Activated T-helper 1 cell treated with anti-CD3 and anti-CD28 coated beads, Interleukin-12 subunit alpha, Interleukin-12 subunit beta, Interleukin-2, Interleukin-4 antibody, amounts not matched to agents 30 ng/mL and 10 ng/mL and 1 ng/mL, durations not matched to agents 14 hours and 24 hours and 36 hours (primary cell): ENCODE measurements around the gene OBSL1. TPM values are rescaled to one million over a fixed set of nuclear protein-coding genes. Genes with fewer than 3 reads are reported as not detected.

Experiments
- DNase-seq: peaks from one replicate; pipeline ENCODE4 v3.0.0; 2021; ENCODE audit warnings: low spot score
- H3K27ac Mint-ChIP-seq: one replicate; pipeline ENCODE4 v1.8.0; 2021; ENCODE audit warnings: mild to moderate bottlenecking, mixed read lengths
- H3K27me3 Mint-ChIP-seq: one replicate; pipeline ENCODE4 v1.8.0; 2022; ENCODE audit warnings: mild to moderate bottlenecking, moderate library complexity, mixed read lengths; ENCODE audit not compliant: insufficient read depth
- H3K36me3 Mint-ChIP-seq: one replicate; pipeline ENCODE4 v1.8.0; 2021; ENCODE audit warnings: low read depth, mixed read lengths
- H3K4me1 Mint-ChIP-seq: one replicate; pipeline ENCODE4 v1.8.0; 2021; ENCODE audit warnings: low read depth, mixed read lengths
- H3K4me3 Mint-ChIP-seq: one replicate; pipeline ENCODE4 v1.8.0; 2021; ENCODE audit warnings: mild to moderate bottlenecking, moderate library complexity, mixed read lengths
- H3K9me3 Mint-ChIP-seq: one replicate; pipeline ENCODE4 v1.8.0; 2021; ENCODE audit warnings: mixed read lengths
- intact Hi-C: fragments of 100-400 bp; cut with micrococcal nuclease; formaldehyde crosslinking; loops from one replicate; pipeline ENCODE4 v1.15.1; 2024
- total RNA-seq: library from RNA; stranded (reverse); gene quantifications from 2 replicates; pipeline ENCODE4 v1.2.3, GENCODE V29; 2022

Gene OBSL1
- total RNA-seq, 1 donor from 2014 or later, result 0.21 TPM

DNA sequence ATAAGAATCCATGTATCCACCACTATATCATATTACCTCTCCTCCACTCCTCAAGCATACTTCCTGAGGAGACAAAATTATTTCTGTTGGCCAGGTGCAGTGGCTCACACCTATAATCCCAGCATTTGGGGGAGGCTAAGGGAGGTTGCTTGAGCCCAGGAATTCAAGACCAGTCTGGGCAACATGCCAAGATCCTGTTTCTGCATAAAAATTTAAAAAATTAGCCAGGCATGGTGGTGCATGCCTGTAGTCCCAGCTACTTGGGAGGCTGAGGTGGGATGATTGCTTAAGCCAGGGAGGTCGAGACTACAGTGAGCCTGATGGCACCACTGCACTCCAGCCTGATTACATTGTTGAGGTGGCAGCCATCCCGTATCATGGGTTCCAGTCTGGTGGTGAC lies 10.0 kb upstream of the OBSL1 start:
- Mint-ChIP-seq H3K36me3 (no peaks in the 10 kb centered on the region), H3K27me3 (peaks cover 11% of the 10 kb centered on the region), H3K9me3 (no peaks in the 10 kb centered on the region), H3K27ac (no peak overlapping the region), H3K4me1 (no peaks in the 10 kb centered on the region), H3K4me3 (no peak overlapping the region)
- no peak for DNase-seq
- intact Hi-C loops, result no loop called here

DNA sequence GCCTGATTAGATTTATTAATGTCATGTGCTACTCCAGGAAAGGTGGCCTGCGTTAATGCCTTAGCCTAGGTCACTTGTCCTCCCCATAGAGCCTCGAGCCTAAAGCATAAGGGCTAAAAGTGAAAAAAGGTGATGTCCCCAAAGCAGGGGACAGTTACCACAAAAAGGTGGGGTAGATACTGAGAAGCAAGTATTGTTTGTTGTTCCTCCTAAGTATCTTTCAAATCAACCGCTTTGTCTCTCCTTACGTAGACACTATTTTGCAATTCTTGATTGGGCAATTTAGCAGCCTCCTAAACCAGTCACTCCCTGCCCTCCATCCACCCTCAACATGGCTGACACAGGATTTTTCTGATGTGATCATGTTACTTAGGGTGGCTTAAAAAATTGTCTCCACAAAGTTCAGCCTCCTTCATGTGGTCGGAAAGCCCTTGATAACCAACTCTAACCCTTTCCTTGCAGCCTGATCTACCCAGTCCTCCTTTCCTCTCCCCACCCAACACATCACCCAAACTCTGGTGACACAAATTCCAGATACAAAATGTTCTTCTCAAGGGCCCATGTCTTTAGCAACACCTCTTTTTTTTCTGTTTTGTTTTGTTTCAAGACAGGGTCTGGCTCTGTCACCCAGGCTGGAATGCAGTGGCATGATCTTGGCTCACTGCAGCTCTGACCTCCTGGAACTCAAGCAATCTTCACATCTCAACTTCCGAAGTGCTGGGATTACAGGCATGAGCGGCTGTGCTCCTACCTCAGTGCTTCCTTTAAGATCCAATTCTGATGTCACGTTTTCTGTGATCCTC lies 7.7 kb upstream of the OBSL1 start:
- Mint-ChIP-seq H3K4me3 (no peak overlapping the region), H3K9me3 (no peaks in the 10 kb centered on the region), H3K27ac (no peak overlapping the region), H3K27me3 (peaks cover 10% of the 10 kb centered on the region), H3K36me3 (no peaks in the 10 kb centered on the region), H3K4me1 (no peaks in the 10 kb centered on the region)
- DNase-seq, result no peak
- intact Hi-C loops, result no loop called here

DNA sequence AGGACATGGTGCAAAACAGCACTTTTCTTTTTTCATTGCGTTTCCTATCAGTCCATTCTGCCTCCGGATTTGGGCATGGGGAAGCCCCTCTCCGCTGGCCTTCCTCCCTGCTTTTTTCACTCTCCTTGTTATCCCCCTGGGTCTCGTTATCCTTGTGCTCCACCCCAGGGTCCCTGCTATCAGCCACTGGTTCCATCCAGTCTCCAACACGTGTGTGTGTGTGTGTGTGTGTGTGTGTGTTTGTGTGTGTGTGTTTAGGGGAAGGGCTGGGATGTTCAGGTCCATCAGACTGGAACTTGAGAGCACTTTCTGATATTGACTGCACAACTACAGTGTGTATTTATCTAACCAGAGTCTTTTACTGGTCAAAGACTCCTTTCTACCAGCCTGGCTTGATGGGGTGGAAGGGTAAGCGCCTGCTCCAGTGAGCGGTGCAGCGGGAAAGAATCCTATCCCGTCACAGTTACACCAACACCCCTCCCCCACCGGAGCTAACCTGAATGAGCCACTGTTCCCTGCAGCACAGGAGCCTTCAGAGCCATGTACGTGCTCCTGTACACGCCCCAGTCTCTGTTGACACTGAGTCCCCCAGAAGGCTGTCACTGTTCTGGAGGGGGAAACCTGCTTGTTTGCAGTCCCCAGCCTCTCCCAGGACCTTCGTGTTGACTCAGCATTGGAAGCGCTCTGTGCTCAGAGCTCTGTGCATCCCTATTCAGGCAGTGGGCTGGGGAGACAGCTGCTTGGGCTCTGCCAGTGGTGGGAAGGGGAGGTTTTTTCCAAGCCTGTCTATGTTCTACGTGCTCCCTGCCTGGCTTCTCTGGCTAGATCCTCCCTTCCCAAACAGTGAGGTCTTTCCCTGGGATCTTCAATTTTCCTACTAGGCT lies 5.4 kb upstream of the OBSL1 start:
- Mint-ChIP-seq H3K27ac (no peak overlapping the region), H3K27me3 (peaks cover 24% of the 10 kb centered on the region), H3K36me3 (no peaks in the 10 kb centered on the region), H3K4me3 (no peak overlapping the region), H3K4me1 (no peaks in the 10 kb centered on the region), H3K9me3 (no peaks in the 10 kb centered on the region)
- intact Hi-C loops, result no loop called here
- DNase-seq, result no peak

DNA sequence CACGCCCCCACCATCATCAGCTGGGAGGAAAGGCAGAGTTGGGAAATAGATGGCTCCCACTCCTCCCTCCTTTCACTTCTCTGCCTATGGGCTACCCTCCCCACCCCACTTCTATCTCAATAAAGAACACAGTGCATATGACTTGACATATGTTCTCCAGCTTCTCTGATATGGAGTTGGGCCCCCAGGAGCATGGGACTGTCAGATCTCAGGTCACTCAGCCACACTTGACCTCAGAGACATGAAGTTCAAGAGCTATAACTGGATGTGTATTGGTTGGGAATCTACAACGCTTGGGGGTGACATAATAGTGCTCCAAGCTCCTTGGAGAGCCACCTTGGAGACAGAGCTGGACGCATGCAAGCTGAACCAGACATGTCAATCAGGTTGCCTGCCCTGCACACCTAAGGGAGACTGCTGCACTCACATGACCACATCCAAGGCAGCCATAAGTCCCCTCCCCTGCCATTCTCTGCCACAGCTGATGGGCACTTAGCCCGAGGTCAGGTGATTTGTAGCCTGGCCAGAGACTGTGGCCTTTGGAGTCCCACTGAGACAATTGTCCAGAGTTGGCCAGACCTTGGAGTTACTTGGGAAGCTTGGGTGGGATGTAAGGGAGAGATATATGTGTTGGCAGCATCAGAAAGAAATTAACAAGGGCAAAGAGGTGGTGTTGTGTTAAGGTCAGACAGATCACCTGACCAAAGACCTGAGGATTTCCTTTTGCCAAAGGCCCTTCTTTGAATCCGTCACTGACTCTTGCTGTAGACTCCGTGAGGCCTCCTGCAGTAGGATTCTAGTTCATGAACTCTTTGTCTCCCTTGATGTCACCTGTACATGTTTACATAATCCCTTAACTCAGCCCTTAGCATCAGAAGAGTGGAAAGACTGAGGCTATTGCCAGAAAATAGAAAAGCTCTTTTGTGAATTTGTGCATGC lies 4.5 kb upstream of the OBSL1 start:
- Mint-ChIP-seq H3K27me3 (peaks cover 25% of the 10 kb centered on the region), H3K27ac (no peak overlapping the region), H3K9me3 (no peaks in the 10 kb centered on the region), H3K4me1 (no peaks in the 10 kb centered on the region), H3K36me3 (no peaks in the 10 kb centered on the region), H3K4me3 (no peak overlapping the region)
- no peak for DNase-seq
- intact Hi-C loops, result no loop called here

DNA sequence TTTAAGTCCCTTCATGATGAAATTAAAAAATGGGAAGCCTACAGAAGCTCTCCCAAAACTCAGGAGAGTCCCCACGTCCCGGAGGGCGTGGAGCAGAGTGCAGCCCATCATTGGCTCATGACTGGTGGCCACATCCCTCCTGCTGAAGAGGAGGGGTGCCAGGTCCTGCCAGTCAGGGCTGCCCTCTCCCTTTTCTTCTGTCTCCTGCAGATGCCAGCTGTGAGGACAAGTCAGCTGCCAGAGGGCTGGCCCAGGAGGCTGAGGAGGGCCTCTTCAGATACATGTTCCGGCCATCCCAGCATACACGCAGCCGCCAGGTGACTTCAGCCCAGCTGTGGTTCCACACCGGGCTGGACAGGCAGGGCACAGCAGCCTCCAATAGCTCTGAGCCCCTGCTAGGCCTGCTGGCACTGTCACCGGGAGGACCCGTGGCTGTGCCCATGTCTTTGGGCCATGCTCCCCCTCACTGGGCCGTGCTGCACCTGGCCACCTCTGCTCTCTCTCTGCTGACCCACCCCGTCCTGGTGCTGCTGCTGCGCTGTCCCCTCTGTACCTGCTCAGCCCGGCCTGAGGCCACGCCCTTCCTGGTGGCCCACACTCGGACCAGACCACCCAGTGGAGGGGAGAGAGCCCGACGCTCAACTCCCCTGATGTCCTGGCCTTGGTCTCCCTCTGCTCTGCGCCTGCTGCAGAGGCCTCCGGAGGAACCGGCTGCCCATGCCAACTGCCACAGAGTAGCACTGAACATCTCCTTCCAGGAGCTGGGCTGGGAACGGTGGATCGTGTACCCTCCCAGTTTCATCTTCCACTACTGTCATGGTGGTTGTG lies 3.4 kb upstream of the OBSL1 start:
- intact Hi-C loops, result no loop called here
- Mint-ChIP-seq H3K4me3 (no peak overlapping the region), H3K4me1 (no peaks in the 10 kb centered on the region), H3K36me3 (no peaks in the 10 kb centered on the region), H3K27ac (no peak overlapping the region), H3K9me3 (no peaks in the 10 kb centered on the region), H3K27me3 (peaks cover 30% of the 10 kb centered on the region)
- no peak for DNase-seq

DNA sequence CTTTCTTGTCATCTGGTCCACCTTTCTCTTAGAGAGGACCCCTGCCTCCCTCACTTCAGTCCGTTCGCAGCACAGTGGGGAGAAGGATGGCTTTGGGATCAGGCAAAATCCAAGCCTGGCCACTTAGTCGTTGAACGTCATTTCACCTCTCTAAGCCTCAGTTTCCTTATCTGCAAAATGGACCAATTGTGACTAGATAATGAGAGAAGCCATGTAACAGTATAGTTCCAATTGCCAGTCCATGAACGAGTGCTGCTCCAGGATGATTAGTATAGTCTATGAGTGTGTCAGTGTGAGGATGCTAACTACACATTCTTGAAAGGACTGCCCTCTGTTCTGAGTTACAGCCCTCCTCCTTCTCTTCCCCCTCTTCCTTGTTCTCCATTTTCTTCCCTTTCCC lies 1.8 kb upstream of the OBSL1 start:
- H3K27me3 Mint-ChIP-seq, result peaks cover 39% of the 10 kb centered on the region
- H3K36me3 Mint-ChIP-seq, result no peaks in the 10 kb centered on the region
- H3K4me3 Mint-ChIP-seq, result no peak overlapping the region
- H3K9me3 Mint-ChIP-seq, result no peaks in the 10 kb centered on the region
- no peak for DNase-seq
- intact Hi-C loops, result no loop called here
- no peaks in the 10 kb centered on the region for H3K4me1 Mint-ChIP-seq
- H3K27ac Mint-ChIP-seq, result no peak overlapping the region

DNA sequence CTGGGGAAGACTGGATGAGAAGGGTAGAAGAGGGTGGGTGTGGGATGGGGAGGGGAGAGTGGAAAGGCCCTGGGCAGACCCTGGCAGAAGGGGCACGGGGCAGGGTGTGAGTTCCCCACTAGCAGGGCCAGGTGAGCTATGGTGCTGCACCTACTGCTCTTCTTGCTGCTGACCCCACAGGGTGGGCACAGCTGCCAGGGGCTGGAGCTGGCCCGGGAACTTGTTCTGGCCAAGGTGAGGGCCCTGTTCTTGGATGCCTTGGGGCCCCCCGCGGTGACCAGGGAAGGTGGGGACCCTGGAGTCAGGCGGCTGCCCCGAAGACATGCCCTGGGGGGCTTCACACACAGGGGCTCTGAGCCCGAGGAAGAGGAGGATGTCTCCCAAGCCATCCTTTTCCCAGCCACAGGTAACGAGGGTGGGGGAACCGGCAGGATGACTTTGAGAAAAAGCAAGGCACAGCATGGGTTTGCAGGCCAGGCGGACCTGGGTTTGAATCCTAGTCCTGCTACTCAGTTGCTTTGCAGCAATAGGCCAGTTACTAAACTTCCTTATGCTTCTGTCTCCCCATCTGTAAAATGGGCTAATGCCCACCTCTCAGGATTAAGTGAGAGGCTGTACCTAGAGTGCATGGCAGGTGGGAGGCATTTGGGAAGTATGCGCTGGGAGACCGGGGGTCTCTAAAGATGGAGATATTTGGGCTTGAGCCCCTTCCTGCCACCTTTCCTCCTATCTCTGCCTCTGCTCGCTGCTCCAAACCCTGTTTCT lies 1.1 kb upstream of the OBSL1 start, which contains the start of gene INHA:
Gene INHA, plus strand, starts transcription at position 74 of the 765 bp plus-strand sequence. Its CDS starts 65 bp downstream, at position 139.
- no peaks in the 10 kb centered on the region for H3K36me3 Mint-ChIP-seq
- no peak for DNase-seq
- H3K27me3 Mint-ChIP-seq, result peaks cover 40% of the 10 kb centered on the region
- intact Hi-C loops, result no loop called here
- H3K4me3 Mint-ChIP-seq, result no peak within 1 kb of the TSS
- no peak within 1 kb of the TSS for H3K27ac Mint-ChIP-seq
- no peaks in the 10 kb centered on the region for H3K4me1 Mint-ChIP-seq
- no peaks in the 10 kb centered on the region for H3K9me3 Mint-ChIP-seq

DNA sequence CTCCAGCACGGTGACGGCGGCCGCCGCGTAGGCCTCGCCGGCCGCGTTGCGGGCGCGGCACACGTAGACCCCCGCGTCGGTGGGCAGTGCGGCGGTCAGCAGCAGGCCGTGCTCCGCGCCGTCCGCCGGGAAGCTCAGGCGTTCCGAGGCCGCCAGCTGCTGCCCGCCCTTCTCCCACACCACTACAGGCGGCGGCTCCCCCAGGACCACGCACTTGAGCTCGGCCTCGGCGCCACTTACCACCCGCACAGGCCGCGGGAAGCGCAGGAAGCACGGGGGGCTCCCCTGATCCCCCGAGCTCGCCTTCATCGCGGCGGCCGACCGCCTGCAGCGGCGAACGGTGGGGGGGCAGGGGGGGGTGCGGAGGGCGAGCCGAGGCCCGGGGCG lies 422 bp downstream of the OBSL1 start:
- H3K9me3 Mint-ChIP-seq, result no peaks in the 10 kb centered on the region
- DNase-seq, result no peak
- intact Hi-C loops, result no loop called here
- peaks cover 39% of the 10 kb centered on the region for H3K27me3 Mint-ChIP-seq
- H3K4me3 Mint-ChIP-seq, result no peak overlapping the region
- no peaks in the 10 kb centered on the region for H3K36me3 Mint-ChIP-seq
- H3K27ac Mint-ChIP-seq, result no peak overlapping the region
- H3K4me1 Mint-ChIP-seq, result no peaks in the 10 kb centered on the region

DNA sequence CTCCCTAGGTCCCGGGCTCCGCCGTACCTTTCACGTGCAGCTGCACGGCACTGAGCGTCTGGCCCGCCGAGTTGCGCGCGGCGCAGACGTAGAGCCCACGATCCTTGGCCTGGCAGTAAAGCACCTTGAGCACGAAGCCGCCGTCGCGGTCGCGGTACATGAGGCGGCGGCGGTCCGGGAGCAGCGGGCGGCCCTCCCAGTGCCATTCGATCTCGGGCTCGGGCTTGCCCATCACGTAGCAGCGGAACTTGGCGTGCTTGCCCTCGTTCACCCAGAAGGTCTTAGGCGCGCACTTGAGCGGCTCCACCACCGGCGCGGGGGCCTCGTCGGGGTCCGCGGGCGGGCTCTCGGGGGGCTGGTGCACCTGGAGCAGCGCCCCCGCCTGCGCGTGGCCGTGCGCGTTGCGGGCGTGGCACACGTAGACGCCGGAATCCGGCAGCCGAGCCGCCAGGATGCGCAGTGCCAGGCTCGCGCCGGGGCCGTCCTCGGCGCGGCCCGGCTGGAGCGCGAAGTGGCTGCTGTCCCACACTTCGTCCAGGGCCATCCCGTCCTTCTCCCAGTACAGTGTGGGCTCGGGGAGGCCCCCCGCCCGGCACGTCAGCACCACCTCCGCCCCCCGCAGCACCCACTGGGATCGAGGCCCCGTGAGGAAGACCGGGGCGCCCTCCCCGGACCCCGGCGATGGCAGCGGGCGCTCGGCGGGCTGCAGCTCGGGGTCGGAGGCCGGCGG lies 980 bp downstream of the OBSL1 start:
- intact Hi-C loops, result no loop called here
- H3K27me3 Mint-ChIP-seq, result peaks cover 40% of the 10 kb centered on the region
- H3K27ac Mint-ChIP-seq, result no peak overlapping the region
- no peaks in the 10 kb centered on the region for H3K36me3 Mint-ChIP-seq
- no peak overlapping the region for H3K4me3 Mint-ChIP-seq
- no peaks in the 10 kb centered on the region for H3K4me1 Mint-ChIP-seq
- H3K9me3 Mint-ChIP-seq, result no peaks in the 10 kb centered on the region
- no peak for DNase-seq

DNA sequence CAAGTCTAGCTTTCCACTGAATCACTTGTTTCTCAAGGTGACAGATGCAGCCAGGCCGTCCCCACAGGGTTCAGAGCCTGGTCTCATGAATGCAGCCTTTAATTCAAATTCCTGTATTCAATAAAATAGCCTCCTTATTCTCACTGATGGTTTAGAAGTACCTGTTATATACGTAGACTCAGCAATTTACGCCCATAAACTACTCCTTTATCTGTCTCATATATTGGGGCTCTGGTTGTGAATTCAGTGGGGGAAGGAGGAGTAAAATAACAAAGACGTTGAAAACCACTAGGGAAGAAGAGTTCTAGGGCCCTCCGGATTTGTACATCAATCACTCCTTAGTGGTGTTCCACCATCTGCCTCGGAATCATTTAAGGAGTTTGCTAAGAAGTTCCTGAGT lies 1.7 kb downstream of the OBSL1 start:
- no peaks in the 10 kb centered on the region for H3K36me3 Mint-ChIP-seq
- intact Hi-C loops, result no loop called here
- peaks cover 40% of the 10 kb centered on the region for H3K27me3 Mint-ChIP-seq
- DNase-seq, result no peak
- H3K4me3 Mint-ChIP-seq, result no peak overlapping the region
- H3K9me3 Mint-ChIP-seq, result no peaks in the 10 kb centered on the region
- H3K4me1 Mint-ChIP-seq, result no peaks in the 10 kb centered on the region
- H3K27ac Mint-ChIP-seq, result no peak overlapping the region

DNA sequence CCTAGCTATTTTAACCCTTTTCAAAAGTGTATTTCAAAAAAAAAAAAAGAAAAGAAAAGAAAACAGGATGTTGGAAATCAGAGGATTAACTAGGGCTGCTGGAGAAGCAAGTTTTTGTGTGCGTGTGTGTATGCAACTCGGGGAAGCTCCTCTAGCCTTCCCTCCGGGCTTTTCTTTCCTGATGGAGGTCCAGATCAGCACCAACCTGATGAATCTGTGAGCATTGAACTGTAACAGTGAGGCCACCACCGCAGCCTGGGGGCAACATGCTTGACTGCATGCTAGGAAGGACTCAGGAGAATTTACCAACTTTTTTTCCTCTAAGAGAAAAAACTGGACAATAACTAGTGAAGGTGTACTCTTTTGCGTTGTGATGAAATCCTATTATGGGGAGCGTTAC lies 2.3 kb downstream of the OBSL1 start:
- H3K9me3 Mint-ChIP-seq, result no peaks in the 10 kb centered on the region
- no peak overlapping the region for H3K4me3 Mint-ChIP-seq
- H3K36me3 Mint-ChIP-seq, result no peaks in the 10 kb centered on the region
- DNase-seq, result no peak
- intact Hi-C loops, result no loop called here
- no peak overlapping the region for H3K27ac Mint-ChIP-seq
- H3K4me1 Mint-ChIP-seq, result no peaks in the 10 kb centered on the region
- H3K27me3 Mint-ChIP-seq, result peaks cover 40% of the 10 kb centered on the region
